HepG2 (cell line): Measurements from ENCODE around the gene LITAFD. TPM values are rescaled to one million over a fixed set of nuclear protein-coding genes. Genes with fewer than 3 reads are reported as not detected.

Experiments
- ARID3A ChIP-seq: IDR thresholded peaks from 2 replicates; pipeline ENCODE4 v1.6.1; 2012; ENCODE audit warnings: low read depth, low read length, improper control_type of control experiment
- E2F5 ChIP-seq: sonication (generic); formaldehyde crosslinking; conservative IDR thresholded peaks from 2 replicates; pipeline ENCODE4 v1.4.0; 2020; ENCODE audit warnings: missing genetic modification reagents
- FOXJ3 ChIP-seq: sonication (generic); formaldehyde crosslinking; IDR thresholded peaks from 2 replicates; pipeline ENCODE4 v1.4.0; 2020; ENCODE audit warnings: missing genetic modification reagents, mild to moderate bottlenecking, borderline replicate concordance
- GFI1 ChIP-seq: sonication (generic); formaldehyde crosslinking; IDR thresholded peaks from 2 replicates; pipeline ENCODE4 v1.5.0; 2020; ENCODE audit warnings: missing genetic modification reagents, mild to moderate bottlenecking, borderline replicate concordance
- GMEB1 ChIP-seq: sonication (generic); formaldehyde crosslinking; IDR thresholded peaks from 2 replicates; pipeline ENCODE4 v1.5.1; 2020; ENCODE audit warnings: missing genetic modification reagents, mild to moderate bottlenecking, borderline replicate concordance
- HCFC1 ChIP-seq: fragments of 150-350 bp; IDR thresholded peaks from 2 replicates; pipeline ENCODE4 v1.6.1; 2014; ENCODE audit warnings: low read depth, low read length
- HIC2 ChIP-seq: sonication (generic); formaldehyde crosslinking; IDR thresholded peaks from 2 replicates; pipeline ENCODE4 v1.9.0; 2022; ENCODE audit warnings: low read depth, missing genetic modification reagents
- JDP2 ChIP-seq: sonication (generic); formaldehyde crosslinking; IDR thresholded peaks from 2 replicates; pipeline ENCODE4 v1.8.1; 2022; ENCODE audit warnings: missing genetic modification reagents, borderline replicate concordance
- KDM3A ChIP-seq: IDR thresholded peaks from 2 replicates; pipeline ENCODE4 v1.6.1; 2018; ENCODE audit warnings: low read depth, missing compliant biosample characterization
- KLF13 ChIP-seq: sonication (generic); formaldehyde crosslinking; IDR thresholded peaks from 2 replicates; pipeline ENCODE4 v1.4.0; 2020; ENCODE audit warnings: mild to moderate bottlenecking, missing genetic modification reagents
- MAZ ChIP-seq, 2 experiments: sonication (generic) in 1 of 2; formaldehyde crosslinking in 1 of 2; IDR thresholded peaks; 2 replicates each; pipeline versions ENCODE4 v1.5.0 to v1.6.1; 2012 to 2020; ENCODE audit warnings: low read depth in 2 of 2, mild to moderate bottlenecking in 2 of 2, borderline replicate concordance in 1 of 2, improper control_type of control experiment in 1 of 2, low read length in 1 of 2, missing genetic modification reagents in 1 of 2, moderate library complexity in 1 of 2
- MTA1 ChIP-seq: sonication (generic); formaldehyde crosslinking; IDR thresholded peaks from 2 replicates; pipeline ENCODE4 v1.4.0; 2020; ENCODE audit warnings: missing genetic modification reagents, mild to moderate bottlenecking, borderline replicate concordance
- NBN ChIP-seq: fragments of 450-650 bp; conservative IDR thresholded peaks from 2 replicates; pipeline ENCODE4 v1.6.1; 2017
- RARG ChIP-seq: sonication (generic); formaldehyde crosslinking; IDR thresholded peaks from 2 replicates; pipeline ENCODE4 v1.4.0; 2020; ENCODE audit warnings: low read depth, mild to moderate bottlenecking, missing genetic modification reagents
- REPIN1 ChIP-seq: sonication (generic); formaldehyde crosslinking; IDR thresholded peaks from 2 replicates; pipeline ENCODE4 v1.8.0; 2022; ENCODE audit warnings: missing genetic modification reagents, low read depth, mild to moderate bottlenecking, borderline replicate concordance
- SP140L ChIP-seq: sonication (generic); formaldehyde crosslinking; IDR thresholded peaks from 2 replicates; pipeline ENCODE4 v1.4.0; 2020; ENCODE audit warnings: missing genetic modification reagents, borderline replicate concordance
- SSRP1 ChIP-seq: IDR thresholded peaks from 2 replicates; pipeline ENCODE4 v1.6.1; 2016; ENCODE audit warnings: control low read depth
- TBX2 ChIP-seq: sonication (generic); formaldehyde crosslinking; IDR thresholded peaks from 2 replicates; pipeline ENCODE4 v1.5.0; 2020; ENCODE audit warnings: missing genetic modification reagents, mild to moderate bottlenecking, borderline replicate concordance
- ZFP37 ChIP-seq: sonication (generic); formaldehyde crosslinking; IDR thresholded peaks from 2 replicates; pipeline ENCODE4 v1.4.0; 2020; ENCODE audit warnings: missing genetic modification reagents, borderline replicate concordance
- ZMYM2 ChIP-seq: sonication (generic); formaldehyde crosslinking; IDR thresholded peaks from 2 replicates; pipeline ENCODE4 v1.8.0; 2022; ENCODE audit warnings: mild to moderate bottlenecking, missing genetic modification reagents
- ZNF160 ChIP-seq: sonication (generic); formaldehyde crosslinking; IDR thresholded peaks from 2 replicates; pipeline ENCODE4 v1.8.0; 2022; ENCODE audit warnings: mild to moderate bottlenecking, inconsistent platforms, missing genetic modification reagents
- ZNF234 ChIP-seq: sonication (generic); formaldehyde crosslinking; conservative IDR thresholded peaks from 2 replicates; pipeline ENCODE4 v1.5.1; 2020; ENCODE audit warnings: mild to moderate bottlenecking, missing genetic modification reagents
- ZNF431 ChIP-seq: sonication (generic); formaldehyde crosslinking; IDR thresholded peaks from 2 replicates; pipeline ENCODE4 v1.9.0; 2022; ENCODE audit warnings: missing genetic modification reagents, low read depth, mild to moderate bottlenecking, borderline replicate concordance
- ZNF746 ChIP-seq: sonication (generic); formaldehyde crosslinking; IDR thresholded peaks from 2 replicates; pipeline ENCODE4 v1.8.0; 2022; ENCODE audit warnings: mild to moderate bottlenecking, missing genetic modification reagents
- ZNF768 ChIP-seq: sonication (generic); formaldehyde crosslinking; IDR thresholded peaks from 2 replicates; pipeline ENCODE4 v1.4.0; 2020; ENCODE audit warnings: missing genetic modification reagents
- polyA plus RNA-seq, 8 experiments: library from polyadenylated mRNA; depleted of rRNA in 3 of 8; stranded (reverse) in 7 of 8; unstranded in 1 of 8; fragments of >200 nt; fragmentation: Illumina TruSeq in 4 of 8; extraction: Trizol in 4 of 8; gene quantifications; 2 replicates each; pipeline versions ENCODE4 v1.2.1 to v1.2.3, GENCODE V29; 2011 to 2016; ENCODE audit warnings: low read depth in 4 of 8, missing spikeins in 1 of 8, mixed read lengths in 1 of 8; ENCODE audit not compliant: insufficient read depth in 1 of 8
- total RNA-seq, 5 experiments: library from RNA; depleted of rRNA; stranded (reverse); fragments of >200 nt; fragmentation: Illumina TruSeq; extraction: Trizol; gene quantifications; 2 replicates each; pipeline ENCODE4 v1.2.3, GENCODE V29; 2016; ENCODE audit warnings: low read depth in 1 of 5

LITAFD gene
- total and polyA plus RNA-seq, 2 of the 13 experiments (the other 11 are each of a cell fraction or from before 2014, with no cell fraction given) = not detected

GRCh38 chr16:8864480-8865110 lies 17.6 kb upstream of the LITAFD start (continued):
- no peak for TF ChIP-seq GMEB1 (CRISPR knock-in tag)
- no peak for TF ChIP-seq ARID3A
- no peak for TF ChIP-seq REPIN1
- TF ChIP-seq GFI1 (CRISPR knock-in tag) = no peak
- no peak for TF ChIP-seq NBN
- no peak for TF ChIP-seq KDM3A
- TF ChIP-seq RARG (CRISPR knock-in tag) = no peak
- TF ChIP-seq ZNF160 (CRISPR knock-in tag) = no peak
- no peak for TF ChIP-seq KLF13
- TF ChIP-seq HCFC1 = no peak
- no peak for TF ChIP-seq ZNF234 (CRISPR knock-in tag)
- TF ChIP-seq ZFP37 (CRISPR knock-in tag) = no peak
- TF ChIP-seq JDP2 (CRISPR knock-in tag) = no peak
- TF ChIP-seq SP140L (CRISPR knock-in tag) = no peak
- no peak for TF ChIP-seq TBX2 (CRISPR knock-in tag)
- no peak; the same call in 1 of the 2 replicates for TF ChIP-seq HIC2 (CRISPR knock-in tag)
- TF ChIP-seq ZNF746 (CRISPR knock-in tag) = no peak
- no peak; the same call in 1 of the 2 replicates for TF ChIP-seq ZNF768 (CRISPR knock-in tag)
- TF ChIP-seq MTA1 (CRISPR knock-in tag) = no peak
- TF ChIP-seq E2F5 (CRISPR knock-in tag) = no peak
- no peak for TF ChIP-seq ZMYM2 (CRISPR knock-in tag)
- TF ChIP-seq MAZ (IDR thresholded peaks at IDR 0.05; ENCODE audit: borderline replicate concordance, low read depth, low read length) = no peak
- no peak for TF ChIP-seq MAZ (CRISPR knock-in tag; IDR thresholded peaks at IDR 0.05; ENCODE audit: low read depth)
- TF ChIP-seq FOXJ3 = no peak
- TF ChIP-seq ZNF431 (CRISPR knock-in tag) = no peak
- TF ChIP-seq SSRP1 (CRISPR knock-in tag) = no peak
